Endothelial cell of umbilical vein (primary cell): Measurements from ENCODE around the gene HARS2.

ENCODE experiments used
- POLR2A ChIP-seq: IDR thresholded peaks from 2 replicates; pipeline ENCODE4 v1.6.1; 2012; ENCODE audit warnings: low read depth, mild to moderate bottlenecking, control low read depth, low read length
- TF ChIP-seq, protein P1 (sequence below), 2 donors: IDR thresholded peaks; 1 replicate in 1 of 2; 2 replicates in 1 of 2; pipeline ENCODE4 v1.5.1; 2011; ENCODE audit warnings: low read length in 2 of 2, mild to moderate bottlenecking in 2 of 2, moderate library complexity in 2 of 2, control low read depth in 1 of 2, inconsistent platforms in 1 of 2, low read depth in 1 of 2; ENCODE audit not compliant: insufficient read depth in 1 of 2; ENCODE audit errors: extremely low read depth in 1 of 2

GRCh38 chr5:140664030-140664358, 27.3 kb upstream of the HARS2 start:
- TF ChIP-seq, protein P1, sequence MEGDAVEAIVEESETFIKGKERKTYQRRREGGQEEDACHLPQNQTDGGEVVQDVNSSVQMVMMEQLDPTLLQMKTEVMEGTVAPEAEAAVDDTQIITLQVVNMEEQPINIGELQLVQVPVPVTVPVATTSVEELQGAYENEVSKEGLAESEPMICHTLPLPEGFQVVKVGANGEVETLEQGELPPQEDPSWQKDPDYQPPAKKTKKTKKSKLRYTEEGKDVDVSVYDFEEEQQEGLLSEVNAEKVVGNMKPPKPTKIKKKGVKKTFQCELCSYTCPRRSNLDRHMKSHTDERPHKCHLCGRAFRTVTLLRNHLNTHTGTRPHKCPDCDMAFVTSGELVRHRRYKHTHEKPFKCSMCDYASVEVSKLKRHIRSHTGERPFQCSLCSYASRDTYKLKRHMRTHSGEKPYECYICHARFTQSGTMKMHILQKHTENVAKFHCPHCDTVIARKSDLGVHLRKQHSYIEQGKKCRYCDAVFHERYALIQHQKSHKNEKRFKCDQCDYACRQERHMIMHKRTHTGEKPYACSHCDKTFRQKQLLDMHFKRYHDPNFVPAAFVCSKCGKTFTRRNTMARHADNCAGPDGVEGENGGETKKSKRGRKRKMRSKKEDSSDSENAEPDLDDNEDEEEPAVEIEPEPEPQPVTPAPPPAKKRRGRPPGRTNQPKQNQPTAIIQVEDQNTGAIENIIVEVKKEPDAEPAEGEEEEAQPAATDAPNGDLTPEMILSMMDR (IDR thresholded peaks at IDR 0.05; ENCODE audit: extremely low read depth in 1 of 2, insufficient read depth in 1 of 2, low read depth in 1 of 2, low read length in 2 of 2) = no peak
- TF ChIP-seq POLR2A = no peak
